Epithelial cell of proximal tubule (primary cell): ENCODE data around the gene LRRC39. TPM values are rescaled to one million over a fixed set of nuclear protein-coding genes. Genes with fewer than 3 reads are reported as not detected.

Experiments used
- DNase-seq: peaks from one replicate; pipeline ENCODE4 v3.0.0-alpha.2; 2011; ENCODE audit warnings: low read depth
- H3K4me3 ChIP-seq: 2 replicates; pipeline ENCODE4 v1.5.1; 2011; ENCODE audit warnings: low read depth, mild to moderate bottlenecking, low read length
- CTCF ChIP-seq: conservative IDR thresholded peaks from 2 replicates; pipeline ENCODE4 v1.5.1; 2012; ENCODE audit warnings: low read depth, mild to moderate bottlenecking, low read length
- total RNA-seq: library from RNA; depleted of rRNA; stranded (reverse); fragments of >200 nt; gene quantifications from 2 replicates; pipeline ENCODE4 v1.2.3, GENCODE V29; 2015

Gene LRRC39
- total RNA-seq, 1 donor from 2014 or later = not detected

GRCh38 chr1:100183370-100183769 is 5.3 kb upstream of the LRRC39 start:
- H3K4me3 ChIP-seq = no peak overlapping the region
- no peak for TF ChIP-seq CTCF
- DNase-seq = no peak

- no peak overlapping the region for H3K4me3 ChIP-seq
- TF ChIP-seq CTCF = no peak
- no peak for DNase-seq
Measured at GRCh38 chr1:100177295-100178041, 588 bp downstream of the LRRC39 start.

- no peak overlapping the region for H3K4me3 ChIP-seq
- DNase-seq = no peak
- no peak for TF ChIP-seq CTCF
Measured at GRCh38 chr1:100168051-100168450, 10.0 kb downstream of the LRRC39 start.

- no peak for TF ChIP-seq CTCF
- no peak for DNase-seq
- no peak overlapping the region for H3K4me3 ChIP-seq
Measured at GRCh38 chr1:100164702-100165101, 13.4 kb downstream of the LRRC39 start.

GRCh38 chr1:100164216-100164615 is 13.8 kb downstream of the LRRC39 start:
- DNase-seq = no peak
- TF ChIP-seq CTCF = no peak
- no peak overlapping the region for H3K4me3 ChIP-seq

- H3K4me3 ChIP-seq = no peak overlapping the region
- DNase-seq = no peak
- no peak for TF ChIP-seq CTCF
Measured at GRCh38 chr1:100162881-100163280, 15.2 kb downstream of the LRRC39 start.

- no peak for DNase-seq
- H3K4me3 ChIP-seq = no peak overlapping the region
- no peak for TF ChIP-seq CTCF
Measured at GRCh38 chr1:100152271-100152670, 25.8 kb downstream of the LRRC39 start.
